GM19099 (cell line): Measurements from ENCODE around the gene KIAA0513.

Experiments used
- POLR2A ChIP-seq: IDR thresholded peaks from 3 replicates; pipeline ENCODE4 v1.6.1; 2011; ENCODE audit warnings: low read depth; ENCODE audit not compliant: insufficient read length; ENCODE audit errors: extremely low read depth

The KIAA0513 gene

DNA sequence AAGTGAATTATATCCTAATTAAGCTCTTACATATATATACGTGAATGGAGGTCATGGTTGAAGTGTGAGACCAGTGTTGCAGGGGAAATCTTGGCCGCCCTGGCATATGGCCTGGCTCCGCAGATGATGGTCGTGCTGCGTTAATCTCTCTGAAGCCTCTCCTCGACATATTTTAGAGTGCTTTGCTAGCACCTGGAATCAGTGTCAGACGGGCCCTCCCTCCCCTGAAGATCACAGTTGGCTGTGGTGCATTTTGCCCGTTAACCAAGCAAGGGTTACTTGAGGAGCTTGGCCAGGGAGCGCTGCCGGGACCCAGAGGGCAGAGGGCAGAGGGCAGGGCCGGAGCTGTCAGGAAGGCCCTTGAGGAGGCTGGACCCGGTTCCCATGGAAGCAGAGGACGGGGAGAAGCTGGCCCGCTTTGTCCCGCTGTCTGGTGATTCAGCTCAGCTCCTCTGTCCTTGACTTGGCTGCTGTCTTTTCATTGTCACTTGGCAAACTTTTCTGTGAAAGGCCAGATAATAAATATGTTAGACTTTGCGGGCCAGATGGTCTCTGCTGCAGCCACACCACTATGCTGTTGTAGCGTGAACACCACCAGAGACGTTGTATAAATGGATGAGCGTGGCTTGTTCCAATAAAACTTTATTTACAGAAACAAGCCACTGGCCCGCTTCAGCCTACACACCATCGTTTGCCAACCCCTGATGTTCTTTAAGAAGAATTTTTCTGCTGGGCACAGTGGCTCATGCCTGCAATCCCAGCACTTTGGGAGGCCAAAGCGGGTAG lies 52.4 kb downstream of the KIAA0513 start:
- no peak for TF ChIP-seq POLR2A

DNA sequence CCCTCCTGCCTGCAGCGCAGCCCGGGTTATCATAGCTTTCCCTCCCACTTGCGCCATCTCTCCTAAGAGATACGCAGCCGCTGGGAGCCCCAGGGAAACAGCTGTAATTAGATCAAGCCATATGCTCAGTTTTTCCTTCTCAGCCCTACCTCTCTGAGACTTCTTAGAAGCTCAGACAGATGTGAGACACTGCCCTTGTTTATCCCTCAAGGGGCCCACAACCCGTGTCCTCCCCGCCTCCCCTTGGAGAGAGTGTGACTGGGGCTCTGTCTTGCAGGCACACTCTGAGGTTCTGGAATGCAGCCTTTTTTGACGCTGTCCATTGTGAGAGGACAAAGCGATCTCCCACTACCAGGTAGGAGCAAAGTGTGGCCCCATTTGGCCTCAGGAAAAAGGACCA lies 53.4 kb downstream of the KIAA0513 start:
- no peak for TF ChIP-seq POLR2A

DNA sequence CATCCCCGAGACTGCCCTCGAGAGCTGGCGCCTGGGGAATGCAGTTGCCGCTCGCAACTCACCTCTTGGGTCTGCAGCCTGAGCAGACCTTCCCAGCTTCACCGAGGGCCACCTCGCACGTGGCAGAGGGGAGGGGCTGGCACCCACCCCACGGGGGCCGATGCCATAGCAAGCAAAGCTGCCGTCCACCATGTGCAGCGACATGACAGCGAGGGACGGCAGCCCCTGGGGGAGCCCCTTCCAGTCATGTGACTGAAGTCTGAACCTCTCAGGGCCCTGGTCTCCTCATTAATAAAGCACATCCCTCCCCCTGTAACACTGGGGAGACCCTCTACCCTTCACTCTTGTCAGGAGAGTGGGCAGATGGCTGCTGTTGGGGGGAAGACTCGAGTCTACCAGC lies 54.2 kb downstream of the KIAA0513 start:
- TF ChIP-seq POLR2A = no peak

DNA sequence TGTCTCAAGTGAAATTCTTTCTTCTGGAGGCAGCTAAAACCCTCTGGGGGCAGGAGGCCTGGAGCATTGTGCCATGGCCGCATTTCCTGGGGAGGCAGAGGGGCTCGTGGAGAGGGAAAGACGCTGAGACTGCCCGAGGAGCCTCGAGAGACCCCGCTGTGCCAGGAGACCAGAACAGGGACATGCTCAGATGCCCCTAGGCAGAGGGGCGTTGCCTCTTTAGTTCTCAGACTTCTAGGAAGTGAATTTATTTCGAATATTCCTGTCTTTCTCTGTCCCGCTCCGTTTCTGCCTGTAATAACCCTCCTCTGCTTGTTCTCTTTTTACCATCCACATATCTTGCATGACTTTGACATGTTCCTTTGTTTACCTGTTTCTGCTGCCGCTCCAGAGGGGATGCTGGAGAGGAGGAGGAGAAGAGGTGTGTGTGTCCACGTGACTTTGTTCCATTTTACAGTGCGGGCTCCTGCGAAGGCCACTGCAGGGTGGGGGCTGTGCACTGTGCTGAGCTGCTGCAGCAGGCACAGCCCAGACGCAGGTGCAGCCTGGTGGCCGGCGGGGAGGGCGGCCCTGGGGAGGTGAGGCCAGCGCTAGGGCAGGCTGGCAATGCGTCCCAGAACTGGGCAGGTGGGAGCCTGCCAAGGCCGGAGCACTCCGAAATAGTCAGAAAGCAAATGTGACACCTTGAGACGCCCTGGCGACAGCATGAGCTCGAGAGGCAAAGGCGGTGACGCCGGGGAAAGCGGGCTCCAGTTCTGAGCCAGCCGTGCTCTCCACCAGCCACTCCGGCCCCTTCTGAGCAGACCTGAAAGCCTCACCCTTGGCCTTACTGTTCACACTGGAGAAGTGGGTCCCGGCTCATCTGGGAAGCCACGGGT lies 54.8 kb downstream of the KIAA0513 start:
- TF ChIP-seq POLR2A = no peak

DNA sequence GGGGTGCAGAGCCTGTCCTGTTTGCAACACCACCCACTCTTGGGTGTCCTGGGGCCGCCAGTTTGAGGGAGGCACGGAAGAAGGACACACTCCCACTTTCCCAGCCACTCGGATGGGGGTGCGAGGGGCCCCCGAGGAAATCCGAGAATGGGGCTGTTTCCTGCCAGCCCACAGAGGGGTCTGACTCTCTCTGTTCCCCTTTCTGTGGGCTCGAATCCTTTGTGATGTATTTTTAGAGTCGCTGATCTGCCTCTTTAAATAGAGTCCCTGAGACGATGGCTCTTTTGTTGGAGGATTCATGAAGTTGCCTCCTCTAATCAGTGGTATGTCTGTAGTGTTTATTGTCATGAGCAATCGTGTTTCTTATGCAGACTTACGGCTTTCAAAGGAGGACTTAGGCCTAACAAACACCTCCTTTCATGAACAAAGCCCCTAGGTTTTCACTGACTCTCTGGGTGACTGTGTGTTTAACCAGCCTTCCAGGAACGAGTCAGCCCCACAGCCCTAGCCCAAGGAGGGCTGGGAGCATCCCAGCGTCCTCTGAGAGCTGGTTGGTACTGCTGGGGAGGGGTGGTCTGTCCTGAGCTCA lies 55.5 kb downstream of the KIAA0513 start:
- TF ChIP-seq POLR2A = no peak

GRCh38 chr16:85084841-85085510 lies 57.4 kb downstream of the KIAA0513 start:
- TF ChIP-seq POLR2A = no peak

- TF ChIP-seq POLR2A = no peak
Measured at GRCh38 chr16:85085721-85086120, 58.1 kb downstream of the KIAA0513 start.

- no peak for TF ChIP-seq POLR2A
Measured at GRCh38 chr16:85086347-85087291, 59.0 kb downstream of the KIAA0513 start.

- no peak for TF ChIP-seq POLR2A
Measured at GRCh38 chr16:85087899-85088569, 60.4 kb downstream of the KIAA0513 start.

DNA sequence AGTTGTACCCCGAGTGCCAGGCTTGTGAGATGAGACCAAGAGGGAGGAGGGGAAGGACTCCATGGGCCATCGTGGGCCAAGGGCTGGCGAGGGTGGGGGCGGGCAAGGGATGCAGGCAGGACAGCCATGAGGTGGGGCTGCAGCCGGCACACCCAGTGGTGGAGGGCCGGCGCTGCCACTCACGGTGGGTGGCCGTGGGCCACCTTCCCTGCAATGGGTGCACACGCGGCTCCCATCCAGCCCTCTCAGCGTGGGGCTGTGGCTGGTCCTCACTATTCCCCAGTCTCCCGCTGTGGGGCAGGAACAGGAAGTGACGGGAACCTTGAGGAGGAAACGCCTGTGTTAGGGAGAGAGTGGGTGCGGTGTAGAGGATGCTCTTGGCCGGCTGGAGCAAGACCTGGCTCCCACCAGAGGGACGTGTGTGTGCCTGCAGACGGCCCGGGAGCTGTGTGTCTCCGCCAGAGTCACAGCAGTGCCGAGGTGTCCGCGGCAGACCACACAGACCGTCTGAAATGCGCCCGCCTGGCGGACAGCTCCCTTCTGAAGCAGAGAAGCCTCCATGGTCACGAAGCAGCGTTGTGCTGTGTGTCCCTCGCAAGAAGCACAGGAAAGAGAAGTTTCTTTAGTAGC lies 61.1 kb downstream of the KIAA0513 start:
- TF ChIP-seq POLR2A = no peak

DNA sequence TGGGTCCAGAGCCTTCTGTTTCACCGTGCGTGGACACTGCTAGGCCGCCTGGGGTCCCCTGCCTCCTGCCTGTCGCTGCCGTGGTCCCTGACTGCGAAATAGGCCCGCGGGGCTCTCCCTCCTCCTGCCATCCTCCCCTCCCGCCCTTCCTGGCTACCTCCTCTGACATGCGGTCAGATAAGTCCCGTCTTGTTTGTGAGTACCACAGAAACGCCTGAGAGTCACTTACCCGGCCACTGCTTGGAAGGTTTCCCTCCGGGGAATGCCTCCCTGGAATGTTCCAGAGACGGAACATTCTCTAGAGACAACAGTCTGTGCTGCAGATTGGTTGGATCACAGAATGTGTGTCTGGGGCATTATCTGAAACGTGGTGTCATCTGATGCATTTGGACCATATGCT lies 61.9 kb downstream of the KIAA0513 start:
- TF ChIP-seq POLR2A = no peak

DNA sequence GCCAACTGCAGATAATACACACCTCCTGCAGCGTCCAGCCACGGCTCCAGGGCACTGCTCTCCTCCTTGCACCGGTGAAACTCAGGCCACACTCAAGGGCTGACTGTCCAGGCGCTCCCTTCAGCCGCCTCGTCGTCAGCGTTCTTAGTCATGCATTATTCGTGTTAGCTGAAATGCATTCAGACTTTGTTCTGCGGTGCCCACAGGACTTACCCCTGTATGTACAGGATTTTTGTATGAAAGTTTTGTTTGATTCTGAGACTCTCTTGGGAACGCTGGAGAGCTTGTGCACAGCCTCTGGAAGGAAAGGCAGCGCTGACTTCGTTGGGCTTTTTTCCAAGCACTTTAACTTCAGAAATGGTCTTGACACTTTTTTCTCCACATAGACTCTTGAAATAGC lies 62.6 kb downstream of the KIAA0513 start:
- TF ChIP-seq POLR2A = no peak
